HT1080 (cell line): ENCODE data around the gene BOLA1. TPM values are rescaled to one million over a fixed set of nuclear protein-coding genes. Genes with fewer than 3 reads are reported as not detected.
"Not testable (repeated sequence)": the region's sequence is repeated elsewhere in the genome, so short reads cannot be mapped to it uniquely, and the experiment has no call there.

Experiments used
- DNase-seq: peaks from one replicate; pipeline ENCODE4 v3.0.0-alpha.2; 2015; ENCODE audit warnings: low read depth
- total RNA-seq: library from RNA; depleted of rRNA; stranded (reverse); fragments of >200 nt; shearing (Covaris generic); gene quantifications from 2 replicates; pipeline ENCODE4 v1.2.3, GENCODE V29; 2014; rRNA removed

The BOLA1 gene
- total RNA-seq, 1 experiment from 2014 or later, result 15.1 TPM

DNA sequence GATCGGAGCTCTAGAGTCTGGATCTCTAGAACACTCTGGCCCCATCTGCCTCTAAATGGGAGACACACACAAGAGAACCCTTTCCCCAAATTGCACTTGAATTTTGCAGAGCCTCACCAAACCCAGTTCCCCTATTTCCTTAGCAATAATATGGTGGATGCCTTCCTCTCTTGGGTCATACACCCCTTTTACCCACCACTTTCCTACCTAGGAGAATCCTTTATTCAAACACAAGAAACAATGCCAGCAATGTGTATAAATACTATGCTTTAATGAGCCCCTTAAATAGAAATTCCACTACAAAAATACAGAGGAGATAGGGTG is 29.0 kb downstream of the BOLA1 start:
- no peak for DNase-seq

DNA sequence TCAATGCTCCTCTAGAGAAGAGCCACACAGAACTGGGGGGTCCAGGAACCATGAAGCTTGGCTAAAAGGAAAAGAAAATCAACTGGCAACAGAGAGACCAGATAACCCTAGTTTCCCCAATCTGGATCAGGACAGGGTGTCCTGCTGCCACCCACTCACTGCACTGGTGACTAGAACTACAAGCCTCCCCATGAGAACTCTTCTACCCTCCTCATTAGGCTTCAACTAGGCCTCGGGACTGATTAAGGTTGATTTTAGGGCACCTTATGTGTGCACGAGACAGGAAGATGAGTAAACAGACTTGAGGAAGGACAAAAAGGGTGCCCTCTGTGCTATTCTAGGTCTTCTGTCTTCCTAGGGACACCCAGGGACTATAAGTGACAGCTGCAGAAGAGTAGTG is 30.5 kb downstream of the BOLA1 start:
- DNase-seq, result no peak

DNA sequence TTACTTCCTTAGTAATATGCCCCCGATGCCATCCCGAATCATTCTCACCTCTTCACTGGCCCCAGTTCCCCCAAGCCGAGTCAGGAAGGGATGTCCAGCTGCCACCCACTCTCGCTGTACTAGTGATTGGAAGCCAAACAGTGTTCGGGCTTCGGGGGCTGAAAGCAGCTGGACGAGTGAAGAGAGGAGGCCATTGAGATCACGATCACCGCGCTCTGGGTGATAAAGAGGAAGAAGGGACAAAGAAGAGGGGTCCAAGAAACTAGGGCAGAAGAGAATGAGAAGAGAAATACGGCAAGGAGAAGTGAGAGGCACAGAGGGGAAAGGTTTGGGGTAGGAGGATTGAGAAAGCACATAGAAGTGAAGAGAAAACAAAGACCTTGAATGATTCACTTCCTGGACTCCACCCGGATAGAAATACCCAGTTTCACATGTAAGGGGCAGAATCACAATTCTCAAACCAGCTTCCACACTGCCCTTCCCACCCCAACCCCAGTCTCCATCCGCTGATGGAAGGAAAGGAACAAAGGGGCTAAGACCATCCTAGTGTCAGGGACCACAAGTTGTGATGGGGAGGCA is 31.9 kb downstream of the BOLA1 start:
- DNase-seq, result peak; percentile 77

DNA sequence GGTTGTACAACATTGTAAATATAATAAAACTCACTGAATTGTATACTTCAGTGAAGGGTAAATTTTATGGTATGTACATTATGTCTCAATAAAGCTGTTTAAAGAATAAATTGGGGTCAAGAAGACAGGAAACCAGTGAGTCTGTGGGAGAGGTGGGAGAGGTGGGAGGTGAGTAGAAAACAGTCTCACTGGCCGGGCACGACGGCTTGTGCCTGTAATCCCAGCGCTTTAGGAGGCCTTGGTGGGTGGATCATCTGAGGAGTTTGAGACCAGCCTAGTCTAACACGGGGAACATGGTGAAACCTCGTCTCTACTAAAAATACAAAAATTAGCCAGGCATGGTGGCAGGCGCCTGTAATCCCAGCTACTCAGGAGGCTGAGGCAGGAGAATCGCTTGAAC is 33.1 kb downstream of the BOLA1 start:
- DNase-seq, result no peak

DNA sequence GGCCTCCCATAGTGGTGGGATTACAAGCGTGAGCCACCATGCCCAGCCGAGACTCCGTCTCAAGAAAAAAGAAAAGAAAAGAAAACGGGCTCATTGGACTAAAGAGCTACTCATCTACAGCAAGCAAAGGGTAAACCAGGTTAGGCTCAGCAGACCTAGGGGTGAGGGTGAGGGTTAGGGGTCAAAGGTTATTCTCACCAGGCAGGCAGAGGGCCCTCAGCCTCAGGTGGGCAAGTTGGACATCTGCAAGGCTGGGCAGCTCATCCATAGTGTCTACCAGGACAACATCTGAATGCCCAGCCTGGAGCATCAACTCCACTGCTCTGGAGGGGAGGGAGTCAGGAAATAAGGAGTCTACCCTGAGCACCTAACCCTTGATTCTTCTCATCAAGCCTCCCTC is 33.8 kb downstream of the BOLA1 start:
- no peak for DNase-seq

DNA sequence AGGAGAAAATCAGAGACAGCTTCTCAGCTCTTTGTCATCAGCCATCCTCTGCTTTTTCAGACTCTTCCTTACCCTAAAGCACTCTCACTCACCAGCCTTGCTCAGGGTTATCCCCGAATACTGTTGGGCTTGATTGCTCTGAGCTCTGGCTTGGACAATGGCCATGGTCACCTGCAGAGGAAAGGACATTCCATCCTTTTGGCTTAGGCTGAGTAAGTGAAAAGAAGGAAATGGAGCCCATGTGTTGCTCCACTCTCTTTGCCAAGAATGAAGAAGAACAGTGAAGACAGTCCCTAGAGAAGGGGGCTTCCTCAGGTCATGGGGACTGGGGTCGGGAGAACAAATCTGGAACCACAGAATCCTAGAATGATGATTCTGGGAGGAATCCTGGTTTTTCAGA is 35.0 kb downstream of the BOLA1 start:
- DNase-seq, result no peak

DNA sequence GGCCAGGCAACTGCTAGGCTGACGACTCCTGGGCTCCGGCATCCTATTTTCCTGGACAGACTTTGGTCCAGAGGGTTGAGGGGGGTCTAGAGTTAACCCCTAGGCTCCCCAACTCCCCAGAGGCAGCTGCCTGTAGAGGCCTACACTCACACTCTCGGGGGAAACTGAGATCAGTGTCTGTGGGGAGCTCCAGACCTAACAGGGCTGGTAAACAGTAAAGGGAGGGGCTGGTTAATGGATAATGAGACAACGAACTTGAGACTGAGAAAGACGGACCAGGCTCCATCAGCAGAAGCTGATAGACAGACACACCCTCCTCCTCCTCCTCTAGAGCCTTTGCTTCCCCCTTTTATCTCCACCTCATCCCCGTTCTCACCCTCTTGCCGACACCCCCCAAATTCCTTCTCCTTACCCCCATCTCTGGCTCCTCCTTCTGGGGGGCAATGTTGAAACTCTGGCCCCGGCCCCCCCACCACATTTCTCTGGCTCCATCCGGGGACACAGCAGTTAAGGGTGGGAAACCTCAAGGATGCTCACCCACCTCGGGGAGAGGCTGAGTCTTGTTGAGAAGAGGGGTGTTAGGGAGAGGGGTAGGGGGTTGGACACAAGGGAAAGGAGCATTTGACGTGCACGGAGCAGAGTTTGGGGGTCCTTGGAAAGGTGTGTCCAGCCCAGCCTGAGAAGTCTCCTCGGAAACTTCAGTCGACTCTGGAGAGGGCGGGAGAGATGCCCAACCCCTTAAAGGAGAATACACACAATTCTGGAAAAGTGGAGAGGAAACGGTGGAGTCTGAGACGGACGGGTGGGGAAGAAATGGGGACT is 37.0 kb downstream of the BOLA1 start, which contains the start of gene MTMR11:
MTMR11 (minus strand) TSS at position 710 of the 822 bp plus-strand sequence; CDS start at position 478, 232 bp downstream.
- peak; percentile 31 for DNase-seq

DNA sequence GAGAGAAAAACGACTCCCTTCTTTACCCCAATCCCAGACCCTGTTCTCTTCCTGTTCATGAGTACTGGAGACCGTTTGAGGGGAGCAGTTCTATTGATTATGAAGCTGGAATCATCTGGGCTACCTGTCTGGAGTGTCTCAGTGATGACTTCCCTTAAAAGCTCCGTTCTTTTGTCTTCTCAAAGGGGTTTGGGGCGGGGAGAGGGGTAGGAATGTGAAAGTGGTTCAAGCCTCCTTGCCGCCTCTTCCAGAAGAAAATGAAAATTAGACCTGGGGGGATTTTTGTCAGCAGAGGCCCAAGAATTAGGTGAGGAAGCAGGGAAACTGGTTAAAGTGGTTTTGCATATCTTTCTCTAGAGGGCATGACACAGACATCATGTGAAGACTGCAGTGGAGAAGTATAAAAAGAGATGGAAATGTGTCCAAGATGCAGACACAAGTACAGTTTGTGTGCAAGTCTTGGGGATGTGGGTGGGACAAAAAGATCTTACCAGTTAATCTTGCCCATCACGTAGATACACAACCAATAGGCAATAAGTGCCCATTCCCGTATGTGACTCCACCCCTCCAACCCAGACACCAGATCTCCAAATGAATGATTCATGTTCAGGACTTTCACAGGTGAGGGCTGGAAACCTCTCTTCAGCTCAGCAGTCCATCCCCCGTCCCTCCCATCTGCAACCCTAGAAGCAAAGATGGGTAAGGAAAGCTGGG is 37.8 kb downstream of the BOLA1 start:
- peak; percentile 83 for DNase-seq

DNA sequence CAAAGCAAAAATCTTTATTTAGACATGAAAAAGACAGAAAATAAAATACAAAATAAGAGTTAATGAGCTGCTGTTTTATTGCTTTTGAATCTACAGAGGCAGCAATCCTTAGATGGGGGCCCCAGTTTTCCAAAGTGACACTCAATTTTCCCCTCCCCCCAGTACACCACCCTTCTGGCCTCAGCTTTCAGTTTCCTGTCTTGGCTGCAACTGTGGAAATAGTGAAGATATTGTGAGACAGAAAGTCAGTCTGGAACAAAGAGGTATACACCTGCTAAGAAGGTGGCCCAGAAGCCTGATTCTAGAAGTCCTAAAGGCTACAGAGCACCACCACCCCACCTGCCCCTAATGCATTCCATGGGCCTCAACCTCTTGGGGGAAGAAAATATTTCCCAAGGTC is 38.4 kb downstream of the BOLA1 start:
- DNase-seq, result no peak

DNA sequence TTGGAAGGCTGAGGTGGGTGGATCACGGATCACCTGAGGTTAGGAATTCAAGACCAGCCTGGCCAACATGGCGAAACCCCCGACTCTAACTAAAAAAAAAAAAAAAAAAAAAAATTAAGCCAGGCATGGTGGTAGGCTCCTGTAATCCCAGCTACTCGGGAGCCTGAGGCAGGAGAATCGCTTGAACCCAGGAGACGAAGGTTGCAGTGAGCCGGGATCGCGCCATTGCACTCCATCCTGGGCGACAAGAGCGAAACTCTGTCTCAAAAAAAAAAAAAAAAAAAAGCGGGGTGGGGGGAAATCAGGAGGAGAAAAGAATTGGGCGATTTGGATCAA is 39.3 kb downstream of the BOLA1 start:
- not testable (repeated sequence) for DNase-seq

DNA sequence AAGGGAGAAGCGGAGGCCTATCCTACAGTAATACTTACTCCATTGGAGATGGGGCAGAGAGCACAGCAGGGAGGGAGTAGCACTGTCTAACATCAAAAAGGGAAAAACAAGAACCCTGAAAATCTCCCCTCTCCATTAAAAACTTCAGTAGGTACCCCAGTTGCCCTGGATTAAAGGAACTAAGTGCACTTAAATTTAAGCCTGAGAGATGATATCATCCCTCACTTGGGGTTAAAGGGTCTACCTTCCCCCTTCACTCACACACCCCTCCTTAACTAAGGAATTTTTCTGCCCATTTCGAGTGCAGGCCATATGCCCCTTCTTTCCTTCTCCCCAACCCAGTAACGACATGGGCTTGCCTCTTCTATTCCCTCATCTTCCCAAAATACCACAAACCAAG is 41.1 kb downstream of the BOLA1 start:
- DNase-seq, result no peak

DNA sequence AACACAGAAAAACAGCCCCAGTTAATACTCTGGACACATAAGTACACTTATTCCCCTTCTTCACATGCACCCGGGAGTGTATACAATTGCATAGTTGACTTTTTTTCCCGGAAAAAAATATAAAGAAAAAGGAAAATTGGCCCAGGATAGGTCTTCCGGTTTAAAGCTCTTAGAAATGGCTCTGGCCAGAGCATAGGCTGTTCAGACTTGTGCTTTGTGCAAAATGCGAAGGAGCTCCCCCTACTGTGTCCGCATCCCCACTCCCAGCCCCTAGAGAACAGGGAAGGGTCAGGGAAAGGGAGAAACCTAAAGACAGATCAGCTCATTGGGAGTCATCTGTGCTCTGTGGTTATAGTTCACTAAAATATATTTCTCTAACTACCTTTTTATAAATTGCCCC is 42.8 kb downstream of the BOLA1 start:
- no peak for DNase-seq

DNA sequence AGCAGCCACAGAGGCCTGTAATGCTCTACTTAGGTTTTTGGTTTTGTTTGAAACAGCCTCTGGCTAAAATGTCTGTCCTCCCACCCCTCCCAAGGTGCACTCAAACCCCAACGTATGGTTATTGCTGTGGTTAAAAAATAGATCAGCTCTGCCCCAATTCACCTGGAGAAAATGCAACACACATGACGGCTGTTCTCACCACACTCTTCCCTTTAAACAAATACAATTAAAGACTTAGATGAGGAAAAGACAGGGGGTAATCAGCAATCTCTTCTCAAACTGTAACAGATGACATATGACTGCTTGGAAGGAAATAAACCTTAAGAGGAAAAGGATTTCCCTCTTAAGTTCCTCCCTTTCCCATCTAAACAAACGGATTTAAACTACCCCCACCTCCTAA is 43.5 kb downstream of the BOLA1 start:
- DNase-seq, result no peak

DNA sequence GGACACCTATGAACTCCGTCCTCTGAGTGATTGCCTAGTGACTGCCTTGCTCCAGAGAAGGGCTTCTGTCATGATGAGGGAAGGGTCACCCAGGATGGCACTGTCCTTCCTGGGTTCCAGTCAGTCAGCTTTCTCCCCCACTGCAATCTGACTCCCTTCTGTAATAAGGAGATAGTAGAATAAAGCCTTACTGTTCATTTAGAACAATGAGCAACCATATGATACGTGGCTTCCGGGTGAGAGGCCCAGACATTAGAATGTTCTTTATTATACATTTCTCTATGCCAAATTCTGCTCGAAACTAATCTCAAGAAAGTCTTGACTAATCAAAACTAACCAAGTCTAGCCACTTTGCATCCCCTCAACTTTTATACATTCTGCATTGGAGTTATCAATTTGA is 45.8 kb downstream of the BOLA1 start:
- DNase-seq, result no peak

DNA sequence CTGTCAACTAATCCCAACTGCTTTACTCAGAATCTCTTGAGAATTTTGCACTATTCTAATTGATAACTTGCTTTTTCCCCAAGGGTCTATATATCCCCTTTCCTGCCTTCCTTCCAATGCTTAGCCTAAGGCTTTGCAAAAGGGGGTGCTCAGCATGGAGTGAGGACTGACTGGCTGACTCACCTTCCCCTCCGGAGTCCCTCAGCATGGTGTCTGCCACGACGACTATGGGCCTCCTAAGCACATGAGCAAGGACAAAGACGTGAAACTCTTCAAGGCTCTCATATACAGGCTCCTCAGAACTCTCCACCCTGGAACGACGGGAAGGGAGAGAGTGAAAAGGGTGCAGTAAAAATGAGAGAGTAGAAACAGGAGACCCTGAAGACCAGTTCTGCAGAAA is 50.5 kb downstream of the BOLA1 start:
- no peak for DNase-seq

Other genes with a start within 250 kb of the BOLA1 start
- not detected in 2 replicates for gene FCGR1A, start 116.9 kb upstream of the BOLA1 start, total RNA-seq
- 23.1 and 27.7 TPM in 2 replicates for gene SV2A, start 18.3 kb downstream of the BOLA1 start, total RNA-seq
- gene SF3B4, start 28.2 kb downstream of the BOLA1 start, total RNA-seq, result 21.4 and 35.8 TPM in 2 replicates
- 38.2 and 60.8 TPM in 2 replicates for gene MTMR11, start 37.3 kb downstream of the BOLA1 start, total RNA-seq
- gene OTUD7B, start 111.2 kb downstream of the BOLA1 start, total RNA-seq, result 5.7 and 10.7 TPM in 2 replicates
- gene VPS45, start 168.2 kb downstream of the BOLA1 start, total RNA-seq, result 27.9 and 28.5 TPM in 2 replicates